Measurements from ENCODE around the gene NECAB3.

NECAB3 gene

DNA sequence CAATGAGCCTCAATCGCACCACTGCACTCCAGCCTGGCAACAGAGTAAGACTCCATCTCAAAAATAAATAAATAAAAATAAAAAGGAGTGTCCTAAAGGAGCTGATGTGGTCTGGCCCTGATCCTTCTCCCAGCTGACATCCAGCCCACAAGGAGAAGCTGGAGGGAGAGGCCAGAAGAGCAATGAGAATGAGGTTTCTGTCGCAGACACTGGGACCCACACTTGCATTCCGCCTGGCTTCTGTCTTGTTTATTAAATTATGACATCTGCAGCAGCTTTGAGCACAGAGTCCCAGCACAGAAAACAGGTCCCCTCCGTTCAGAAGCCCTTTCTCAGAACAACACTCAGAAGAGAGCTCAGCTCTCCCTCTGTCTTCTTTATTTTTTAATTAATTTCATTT, 22.2 kb upstream of the NECAB3 start:
- FAIRE-seq = no peak

GRCh38 chr20:33694639-33695012, 20.4 kb upstream of the NECAB3 start:
- no peak for FAIRE-seq

DNA sequence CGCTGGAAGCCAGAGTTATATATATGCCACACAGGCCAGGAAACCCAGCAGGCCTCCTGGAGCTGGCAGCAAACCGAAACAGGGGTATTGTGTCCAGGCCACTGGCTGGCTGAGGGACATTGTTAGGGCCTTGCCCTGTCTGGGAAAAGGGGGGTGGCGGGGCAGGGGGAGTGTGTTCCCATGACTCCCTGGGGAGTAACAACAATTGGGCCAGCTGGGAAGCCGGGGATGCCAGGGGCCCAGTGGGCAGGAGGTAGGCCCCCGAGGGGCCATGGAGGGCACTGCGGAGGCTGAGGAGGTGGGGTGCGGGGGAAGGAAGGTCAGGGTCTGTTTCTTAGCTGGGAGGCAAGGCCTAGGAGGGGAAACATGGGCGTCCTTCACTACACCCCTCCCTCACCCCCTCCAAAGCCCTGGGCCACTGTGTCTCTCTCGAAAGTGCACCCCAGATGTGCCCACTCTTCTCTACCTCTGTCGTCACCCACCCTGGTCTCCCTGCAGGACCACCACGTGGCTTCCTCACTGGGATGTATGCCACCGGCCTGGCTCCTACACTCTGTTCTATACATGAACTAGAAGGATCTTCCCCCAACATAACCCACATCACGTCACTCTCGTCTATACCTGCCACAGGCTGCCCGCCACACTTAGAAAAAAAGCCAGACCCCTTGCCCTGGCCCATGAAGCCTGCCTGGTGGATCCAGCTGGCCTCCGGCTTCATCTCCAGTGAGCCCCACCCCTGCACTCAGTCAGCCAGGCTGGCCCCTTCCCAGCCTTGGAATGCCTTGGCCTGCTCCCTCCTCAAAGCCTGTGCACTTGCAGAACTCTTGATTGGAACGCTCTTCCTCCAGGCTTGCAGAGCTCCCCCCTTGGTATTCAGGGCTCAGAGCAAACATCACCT, 19.8 kb upstream of the NECAB3 start:
- no peak for FAIRE-seq

GRCh38 chr20:33693289-33693688, 19.1 kb upstream of the NECAB3 start:
- no peak for FAIRE-seq

- FAIRE-seq = no peak
These were observed 15.7 kb upstream of the NECAB3 start for GRCh38 chr20:33689973-33690372.

GRCh38 chr20:33689493-33689892, 15.3 kb upstream of the NECAB3 start:
- FAIRE-seq = no peak

- FAIRE-seq = no peak
These were observed 14.8 kb upstream of the NECAB3 start for GRCh38 chr20:33688938-33689424.

- no peak for FAIRE-seq
These were observed 14.0 kb upstream of the NECAB3 start for GRCh38 chr20:33687993-33688937.

- no peak for FAIRE-seq
These were observed 13.2 kb upstream of the NECAB3 start for GRCh38 chr20:33687370-33687915.

- FAIRE-seq = no peak
These were observed 12.7 kb upstream of the NECAB3 start for GRCh38 chr20:33686984-33687366.

DNA sequence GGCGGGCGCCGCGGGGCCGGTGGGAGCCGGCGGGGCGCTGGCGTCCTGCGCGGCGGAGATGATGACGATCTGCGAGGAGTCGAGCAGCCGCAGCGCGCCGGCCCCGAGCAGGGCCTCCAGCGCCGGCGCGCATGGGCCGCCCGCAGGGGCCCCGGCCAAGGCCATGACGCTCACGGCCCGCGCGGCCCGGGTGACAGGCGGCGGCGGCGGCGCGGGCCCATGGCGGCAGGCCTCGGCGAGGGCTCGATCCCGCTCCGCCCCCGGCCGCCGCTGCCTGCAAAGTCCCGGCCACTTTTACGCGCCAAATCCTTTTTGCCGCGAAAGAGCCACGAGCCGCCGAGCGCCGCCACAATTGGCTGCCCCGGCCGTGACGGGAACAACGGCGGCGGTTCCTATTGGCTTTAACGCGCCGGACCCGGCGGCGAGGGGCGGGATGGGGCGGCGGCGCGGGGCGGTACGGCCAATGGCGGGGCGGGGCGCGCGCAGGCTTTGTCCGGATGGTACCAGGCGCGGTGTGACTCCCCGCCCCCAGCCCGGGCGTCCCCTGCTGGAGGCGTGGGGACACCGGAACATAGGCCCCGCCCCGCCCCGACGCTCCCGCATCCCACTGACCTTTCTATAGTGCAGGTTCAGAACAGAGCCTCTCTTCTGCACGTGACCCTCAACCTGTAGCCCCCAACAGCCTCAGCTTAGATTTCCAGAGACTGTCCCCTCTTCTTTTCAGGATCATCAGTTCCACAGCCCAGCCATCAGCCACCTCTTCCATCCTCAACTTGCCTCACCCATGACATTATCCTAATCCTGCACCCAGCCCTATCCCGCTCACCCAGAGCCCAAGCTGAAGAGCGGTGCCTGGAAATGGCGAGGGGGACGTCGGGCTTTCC, 12.1 kb upstream of the NECAB3 start, which contains the start of gene E2F1:
TSS of gene E2F1 (minus strand) at position 286 of the 884 bp plus-strand sequence. CDS start at position 165, 121 bp downstream.
- FAIRE-seq = no peak

DNA sequence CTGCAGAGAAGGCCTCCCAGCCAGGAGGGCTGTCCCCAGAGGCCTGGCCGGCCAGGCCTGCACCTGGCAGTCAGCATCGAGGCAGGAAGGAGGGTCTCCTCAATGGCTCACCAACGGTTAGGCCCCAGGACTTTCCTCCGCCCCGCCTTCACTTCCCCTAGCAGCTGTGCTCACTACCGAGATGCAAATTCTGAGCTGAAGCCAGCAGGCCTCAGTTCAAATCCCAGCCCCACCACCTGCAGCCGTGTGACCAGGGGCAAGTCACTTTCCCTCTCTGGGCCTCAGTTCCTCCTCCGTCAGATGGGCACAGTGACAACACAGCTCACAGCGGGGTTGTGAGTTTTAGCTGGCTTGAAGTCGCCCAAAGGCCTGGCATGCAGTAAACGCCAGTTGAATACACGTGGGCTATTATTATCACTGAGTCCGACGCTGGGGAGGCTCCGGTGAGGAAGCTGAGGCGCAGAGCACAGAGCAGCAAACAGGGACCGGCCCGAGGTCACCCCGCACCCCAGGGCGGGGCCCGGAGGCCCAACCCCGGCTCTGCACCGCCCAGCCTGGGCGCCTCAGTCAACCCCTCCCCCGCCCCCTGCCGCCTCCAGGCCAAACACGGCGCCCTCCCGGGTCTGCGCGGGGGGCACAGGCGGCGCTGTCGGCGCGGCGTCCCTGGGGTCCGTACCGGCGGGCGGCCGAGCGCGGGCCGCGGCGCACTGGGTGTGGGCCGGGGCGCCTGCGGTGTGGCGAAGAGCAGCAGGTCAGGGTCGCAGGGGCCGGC, 11.3 kb upstream of the NECAB3 start:
- no peak for FAIRE-seq

DNA sequence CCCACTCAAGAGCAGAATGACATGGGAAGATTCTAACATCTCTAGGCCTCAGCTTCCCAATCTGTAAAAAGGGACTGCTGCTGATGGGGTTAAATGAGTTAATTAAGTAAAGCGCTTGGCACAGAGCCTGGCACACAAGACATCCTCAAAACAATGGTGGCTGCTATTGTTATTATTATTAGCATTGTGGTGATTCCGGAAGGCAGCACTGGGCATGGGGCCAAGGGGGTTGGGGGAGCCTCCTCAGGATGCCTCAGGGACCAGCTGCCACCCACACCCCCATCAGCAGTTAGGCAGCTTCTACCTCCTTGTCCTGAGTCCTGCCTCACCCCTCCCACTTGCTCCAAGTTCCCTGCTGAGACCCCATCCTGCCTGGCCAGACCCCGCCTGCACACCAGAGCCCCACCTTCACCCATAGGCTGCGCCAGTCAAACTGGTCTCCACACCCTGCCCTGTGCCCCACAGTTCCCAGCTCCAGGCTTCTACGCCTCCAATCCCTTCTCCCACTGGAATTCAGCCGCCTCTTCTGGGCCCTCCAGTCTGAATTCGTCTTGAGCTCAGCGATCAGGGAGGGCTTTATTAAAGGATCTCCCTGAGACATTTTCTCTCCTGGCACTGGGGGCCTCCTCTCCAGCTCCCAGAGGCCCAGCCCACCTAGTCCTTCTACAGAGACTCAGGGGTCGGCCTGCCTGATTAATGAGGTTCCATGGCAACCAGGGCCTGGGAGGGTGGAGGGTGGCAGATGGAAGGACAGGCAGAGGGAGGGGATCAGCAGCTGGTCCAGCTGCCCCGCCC, 10.5 kb upstream of the NECAB3 start:
- no peak for FAIRE-seq

DNA sequence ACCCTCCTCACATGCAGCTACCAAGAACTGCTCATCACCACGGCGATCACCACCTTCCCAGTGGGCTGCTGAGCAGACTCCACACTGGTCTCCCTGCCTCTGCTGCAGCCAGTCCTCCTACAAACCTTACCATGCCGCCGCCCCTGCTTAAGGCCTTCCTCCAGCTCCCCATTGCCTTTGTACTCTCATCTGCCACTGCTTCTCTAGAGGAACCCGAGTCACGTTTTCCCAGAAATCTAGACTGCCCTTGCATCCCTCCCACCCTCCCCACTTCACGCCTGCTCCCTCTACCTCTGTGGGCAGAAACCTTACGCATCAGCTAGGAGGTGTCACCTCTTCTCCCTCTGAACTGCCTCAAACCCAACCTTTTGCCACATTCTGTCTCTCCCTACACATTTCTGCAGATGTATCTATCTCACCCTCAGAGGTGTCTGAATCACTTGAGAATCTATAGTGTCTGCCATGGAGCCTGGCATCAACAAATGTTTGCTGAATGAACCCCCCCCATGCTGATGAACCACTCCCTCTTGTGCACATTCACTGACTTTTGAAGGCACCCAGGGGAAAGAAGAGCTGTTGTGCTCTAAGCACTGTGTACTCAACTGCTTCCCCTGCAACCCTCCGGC, 7.6 kb upstream of the NECAB3 start:
- no peak for FAIRE-seq

- no peak for FAIRE-seq
These were observed 7.1 kb upstream of the NECAB3 start for GRCh38 chr20:33681288-33681687.

GRCh38 chr20:33680686-33681085, 6.5 kb upstream of the NECAB3 start:
- no peak for FAIRE-seq

GRCh38 chr20:33679758-33680485, 5.7 kb upstream of the NECAB3 start:
- FAIRE-seq = no peak

GRCh38 chr20:33677991-33678702, 3.9 kb upstream of the NECAB3 start:
- FAIRE-seq = no peak

Measured in colon (tissue), 2 donors.